GM12891 (cell line): ENCODE data around the gene SENP5.
"Not testable (repeated sequence)": the region's sequence is repeated elsewhere in the genome, so short reads cannot be mapped to it uniquely, and the experiment has no call there.

ENCODE experiments used
- POLR2A ChIP-seq: IDR thresholded peaks from 2 replicates; pipeline ENCODE4 v1.6.1; 2011; ENCODE audit warnings: low read depth, low read length, control low read depth
- POLR2AphosphoS5 ChIP-seq: IDR thresholded peaks from 2 replicates; pipeline ENCODE4 v1.6.1; 2011; ENCODE audit warnings: low read depth, low read length, control low read depth
- TAF1 ChIP-seq: IDR thresholded peaks from 2 replicates; pipeline ENCODE4 v1.6.1; 2011; ENCODE audit warnings: low read depth, low read length, control low read depth

DNA sequence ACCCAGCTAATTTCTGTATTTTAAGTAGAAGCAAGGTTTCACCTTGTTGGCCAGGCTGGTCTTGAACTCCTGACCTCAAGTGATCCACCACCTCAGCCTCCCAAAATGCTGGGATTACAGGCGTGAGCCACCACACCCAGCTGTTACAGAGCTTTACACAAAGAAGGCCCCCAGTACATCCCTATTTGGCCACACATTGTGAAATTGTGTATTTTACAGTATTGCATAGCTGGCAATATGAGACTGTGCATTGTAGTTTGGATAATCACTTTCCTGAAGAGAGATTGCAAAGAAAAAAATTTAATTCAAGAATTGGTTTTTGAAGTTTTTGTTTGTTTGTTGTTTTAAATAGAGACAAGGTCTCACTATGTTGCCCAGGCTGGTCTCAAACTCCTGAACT, 31.1 kb upstream of the SENP5 start:
- not testable (repeated sequence) for TF ChIP-seq POLR2A, TAF1, POLR2AphosphoS5
